Smooth muscle cell (in vitro differentiated cells): ENCODE measurements around the gene NTNG1. TPM values are rescaled to one million over a fixed set of nuclear protein-coding genes. Genes with fewer than 3 reads are reported as not detected.

Source experiments
- DNase-seq: peaks from one replicate; lab custom pipeline; 2025; ENCODE audit not compliant: unreplicated experiment; lab: John Stamatoyannopoulos, UW
- H2AFZ ChIP-seq: fragments of 200-600 bp; sonication (generic); 2 replicates; pipeline ENCODE4 v1.6.0; 2016; ENCODE audit warnings: antibody characterized with exemption, low read depth, mild to moderate bottlenecking
- H3F3A ChIP-seq: fragments of 200-600 bp; sonication (generic); 2 replicates; pipeline ENCODE4 v1.6.0; 2017; ENCODE audit warnings: antibody characterized with exemption, low read depth
- H3K27ac ChIP-seq: fragments of 200-600 bp; sonication (generic); 2 replicates; pipeline ENCODE4 v1.5.1; 2016; ENCODE audit warnings: low read depth, mild to moderate bottlenecking
- H3K27me3 ChIP-seq: fragments of 200-600 bp; sonication (generic); 2 replicates; pipeline ENCODE4 v1.6.1; 2016; ENCODE audit warnings: low read depth, mild to moderate bottlenecking
- H3K36me3 ChIP-seq: fragments of 200-600 bp; sonication (generic); 2 replicates; pipeline ENCODE4 v1.5.1; 2016; ENCODE audit warnings: low read depth
- H3K4me1 ChIP-seq: fragments of 200-600 bp; sonication (generic); 2 replicates; pipeline ENCODE4 v1.5.1; 2016; ENCODE audit warnings: low read depth
- H3K4me2 ChIP-seq: fragments of 200-600 bp; sonication (generic); 2 replicates; pipeline ENCODE4 v1.6.0; 2016; ENCODE audit warnings: mild to moderate bottlenecking
- H3K4me3 ChIP-seq: fragments of 200-600 bp; sonication (generic); 2 replicates; pipeline ENCODE4 v1.5.1; 2016; ENCODE audit warnings: mild to moderate bottlenecking
- H3K79me2 ChIP-seq: fragments of 200-600 bp; sonication (generic); 2 replicates; pipeline ENCODE4 v1.6.0; 2016; ENCODE audit warnings: low read depth, mild to moderate bottlenecking
- H3K9ac ChIP-seq: fragments of 200-600 bp; sonication (generic); 2 replicates; pipeline ENCODE4 v1.6.0; 2016; ENCODE audit warnings: low read depth
- H3K9me3 ChIP-seq: fragments of 200-600 bp; sonication (generic); replicated peaks from 2 replicates; pipeline ENCODE4 v1.5.1; 2016; ENCODE audit warnings: low read depth
- H4K20me1 ChIP-seq: fragments of 200-600 bp; sonication (generic); 2 replicates; pipeline ENCODE4 v1.6.0; 2016; ENCODE audit warnings: low read depth
- CTCF ChIP-seq: fragments of 200-600 bp; sonication (generic); IDR thresholded peaks from 2 replicates; pipeline ENCODE4 v1.5.1; 2017; ENCODE audit warnings: borderline replicate concordance, mild to moderate bottlenecking, antibody characterized with exemption; ENCODE audit not compliant: insufficient read depth, poor library complexity, severe bottlenecking
- WGBS: methylation state at CpG from one replicate; pipeline ENCODE4 v1.1.7; 2016; ENCODE audit warnings: low lambda C conversion rate; 5-methylcytosine and 5-hydroxymethylcytosine counted together
- polyA plus RNA-seq: library from polyadenylated mRNA; unstranded; fragments of >200 nt; fragmentation: Nextera tagmentation; extraction: Ambion mirVana; gene quantifications from 2 replicates; pipeline ENCODE4 v1.2.1, GENCODE V29; 2016
- total RNA-seq: library from RNA; depleted of rRNA; stranded (reverse); fragments of >200 nt; gene quantifications from 2 replicates; pipeline ENCODE4 v1.2.3, GENCODE V29; 2014

The NTNG1 gene
- total and polyA plus RNA-seq, 2 experiments from 2014 or later = 0.39 to 1.1 TPM

GRCh38 chr1:107110326-107110725, 30.5 kb upstream of the NTNG1 start:
- Histone ChIP-seq H3K9ac (no peak overlapping the region), H2AFZ (no peak overlapping the region)

GRCh38 chr1:107116306-107116790, 24.5 kb upstream of the NTNG1 start:
- H3K9ac ChIP-seq = no peak overlapping the region
- H3K4me1 ChIP-seq = no peaks in the 10 kb centered on the region
- no peaks in the 10 kb centered on the region for H3K36me3 ChIP-seq
- no peak for DNase-seq
- no peak overlapping the region for H3K27ac ChIP-seq
- no peak overlapping the region for H2AFZ ChIP-seq
- TF ChIP-seq CTCF = no peak
- no peaks in the 10 kb centered on the region for H3K27me3 ChIP-seq
- H4K20me1 ChIP-seq = no peaks in the 10 kb centered on the region
- H3F3A ChIP-seq = no peaks in the 10 kb centered on the region
- H3K79me2 ChIP-seq = no peaks in the 10 kb centered on the region
- no peak overlapping the region for H3K4me2 ChIP-seq
- no peak overlapping the region for H3K4me3 ChIP-seq
- H3K9me3 ChIP-seq = no peaks in the 10 kb centered on the region

More at GRCh38 chr1:107110326-107110725, 30.5 kb upstream of the NTNG1 start:
- Histone ChIP-seq H3K4me2 (no peak overlapping the region), H4K20me1 (no peaks in the 10 kb centered on the region), H3K27me3 (no peaks in the 10 kb centered on the region), H3F3A (no peaks in the 10 kb centered on the region), H3K4me1 (peaks cover 6% of the 10 kb centered on the region), H3K36me3 (no peaks in the 10 kb centered on the region), H3K9me3 (no peaks in the 10 kb centered on the region), H3K27ac (no peak overlapping the region), H3K4me3 (no peak overlapping the region), H3K79me2 (no peaks in the 10 kb centered on the region)
- DNase-seq = no peak
- whole genome bisulfite sequencing = 73% methylated on average over 4 of the region's 4 CpGs
- TF ChIP-seq CTCF = no peak

- no peaks in the 10 kb centered on the region for H3K79me2 ChIP-seq
- TF ChIP-seq CTCF = no peak
- no peaks in the 10 kb centered on the region for H4K20me1 ChIP-seq
- H3K4me1 ChIP-seq = no peaks in the 10 kb centered on the region
- H3F3A ChIP-seq = no peaks in the 10 kb centered on the region
- H2AFZ ChIP-seq = no peak overlapping the region
- no peaks in the 10 kb centered on the region for H3K9me3 ChIP-seq
- no peak overlapping the region for H3K9ac ChIP-seq
- no peaks in the 10 kb centered on the region for H3K36me3 ChIP-seq
- DNase-seq = no peak
- WGBS = 95% methylated on average over 3 of the region's 3 CpGs
- peaks cover 5% of the 10 kb centered on the region for H3K27me3 ChIP-seq
- H3K4me2 ChIP-seq = no peak overlapping the region
- no peak overlapping the region for H3K27ac ChIP-seq
- H3K4me3 ChIP-seq = no peak overlapping the region
These were observed 18.6 kb upstream of the NTNG1 start for GRCh38 chr1:107122225-107122624.

- H3K4me1 ChIP-seq = no peaks in the 10 kb centered on the region
- no peaks in the 10 kb centered on the region for H4K20me1 ChIP-seq
- no peak overlapping the region for H3K4me2 ChIP-seq
- H3K9me3 ChIP-seq = no peaks in the 10 kb centered on the region
- no peak for TF ChIP-seq CTCF
- 92% methylated on average over 1 of the region's 1 CpG for WGBS
- H3K79me2 ChIP-seq = no peaks in the 10 kb centered on the region
- no peak for DNase-seq
- no peaks in the 10 kb centered on the region for H3F3A ChIP-seq
- no peak overlapping the region for H3K9ac ChIP-seq
- H3K27me3 ChIP-seq = peaks cover 5% of the 10 kb centered on the region
- H3K4me3 ChIP-seq = no peak overlapping the region
- H3K27ac ChIP-seq = no peak overlapping the region
- H3K36me3 ChIP-seq = no peaks in the 10 kb centered on the region
- H2AFZ ChIP-seq = no peak overlapping the region
These were observed 17.1 kb upstream of the NTNG1 start for GRCh38 chr1:107123741-107124140.
